Breast epithelium (tissue), 3 donors: Measurements from ENCODE around the gene EHD3.

ENCODE experiments used
- CTCF ChIP-seq, 3 donors: fragments of 450-650 bp; IDR thresholded peaks; one replicate each; pipeline ENCODE4 v1.5.1; 2016 to 2017; ENCODE audit warnings: antibody characterized with exemption in 3 of 3, mild to moderate bottlenecking in 3 of 3, moderate library complexity in 3 of 3
- POLR2A ChIP-seq: fragments of 450-650 bp; IDR thresholded peaks from one replicate; pipeline ENCODE4 v1.6.1; 2016; ENCODE audit warnings: antibody characterized with exemption, mild to moderate bottlenecking, moderate library complexity

- no peak for TF ChIP-seq CTCF (IDR thresholded peaks at IDR 0.05)
- TF ChIP-seq POLR2A = no peak
Measured at GRCh38 chr2:31269087-31269486, 35.1 kb downstream of the EHD3 start.
